BJ (cell line): ENCODE results near the gene HOXB8. TPM values are rescaled to one million over a fixed set of nuclear protein-coding genes. Genes with fewer than 3 reads are reported as not detected.

Experiments used
- CTCF ChIA-PET: fragments of 350-600 bp; formaldehyde crosslinking; extraction: SDS; loops from one replicate; lab custom pipeline; 2021; ENCODE audit warnings: antibody characterized with exemption, inconsistent platforms; lab: Yijun Ruan, JAX
- POLR2A ChIA-PET: fragments of 300-600 bp; sonication (Branson Sonifier 250); formaldehyde crosslinking; extraction: SDS; loops from one replicate; lab custom pipeline; 2021; ENCODE audit warnings: antibody characterized with exemption; lab: Charles Lee
- DNase-seq: peaks from one replicate; pipeline ENCODE4 v3.0.0-alpha.2; 2011; ENCODE audit warnings: low read depth
- H3K27me3 ChIP-seq: 2 replicates; pipeline ENCODE4 v1.6.0; 2011; ENCODE audit warnings: low read length; ENCODE audit not compliant: control insufficient read depth, insufficient read depth
- H3K36me3 ChIP-seq: 2 replicates; pipeline ENCODE4 v1.5.1; 2011; ENCODE audit warnings: low read length; ENCODE audit not compliant: control insufficient read depth, insufficient read depth
- H3K4me3 ChIP-seq: 2 replicates; pipeline ENCODE4 v1.5.1; 2011; ENCODE audit warnings: low read depth, mild to moderate bottlenecking, control low read depth, low read length
- polyA plus RNA-seq: library from polyadenylated mRNA; depleted of rRNA; stranded (reverse); fragments of >200 nt; gene quantifications from 2 replicates; pipeline ENCODE4 v1.2.3, GENCODE V29; 2011
- TF ChIP-seq, protein P1 (sequence below): IDR thresholded peaks from 2 replicates; pipeline ENCODE4 v1.5.1; 2011; ENCODE audit warnings: low read depth, mild to moderate bottlenecking, control low read depth, inconsistent platforms, low read length, moderate library complexity; ENCODE audit not compliant: insufficient read depth

The HOXB8 gene
- polyA plus RNA-seq, 1 experiment: not detected

- Histone ChIP-seq H3K36me3 (no peaks in the 10 kb centered on the region), H3K4me3 (no peak within 1 kb of the TSS), H3K27me3 (peaks cover 85% of the 10 kb centered on the region)
- ChIA-PET CTCF (interaction anchor here (0.7 to 3.6 kb wide), 25 partner anchors 8 to 439 kb away, joined by 3 to 29 read pairs (median 5); no protein-coding TSS in a partner anchor), POLR2A (no interaction called here)
- DNase-seq: no peak
- TF ChIP-seq, protein P1, sequence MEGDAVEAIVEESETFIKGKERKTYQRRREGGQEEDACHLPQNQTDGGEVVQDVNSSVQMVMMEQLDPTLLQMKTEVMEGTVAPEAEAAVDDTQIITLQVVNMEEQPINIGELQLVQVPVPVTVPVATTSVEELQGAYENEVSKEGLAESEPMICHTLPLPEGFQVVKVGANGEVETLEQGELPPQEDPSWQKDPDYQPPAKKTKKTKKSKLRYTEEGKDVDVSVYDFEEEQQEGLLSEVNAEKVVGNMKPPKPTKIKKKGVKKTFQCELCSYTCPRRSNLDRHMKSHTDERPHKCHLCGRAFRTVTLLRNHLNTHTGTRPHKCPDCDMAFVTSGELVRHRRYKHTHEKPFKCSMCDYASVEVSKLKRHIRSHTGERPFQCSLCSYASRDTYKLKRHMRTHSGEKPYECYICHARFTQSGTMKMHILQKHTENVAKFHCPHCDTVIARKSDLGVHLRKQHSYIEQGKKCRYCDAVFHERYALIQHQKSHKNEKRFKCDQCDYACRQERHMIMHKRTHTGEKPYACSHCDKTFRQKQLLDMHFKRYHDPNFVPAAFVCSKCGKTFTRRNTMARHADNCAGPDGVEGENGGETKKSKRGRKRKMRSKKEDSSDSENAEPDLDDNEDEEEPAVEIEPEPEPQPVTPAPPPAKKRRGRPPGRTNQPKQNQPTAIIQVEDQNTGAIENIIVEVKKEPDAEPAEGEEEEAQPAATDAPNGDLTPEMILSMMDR: no peak
Measured at GRCh38 chr17:48593126-48593829, 21.8 kb downstream of the HOXB8 start, which contains the start of gene HOXB5. HOXB5 (minus strand) TSS chr17:48593779; CDS start chr17:48593682, 97 bp downstream.

GRCh38 chr17:48592577-48592976 is 22.5 kb downstream of the HOXB8 start:
- no peak overlapping the region for H3K4me3 ChIP-seq
- H3K36me3 ChIP-seq: no peaks in the 10 kb centered on the region
- ChIA-PET POLR2A (interaction anchor here (0.6 kb wide), 1 partner anchor 1705 kb away, joined by 3 read pairs; no protein-coding TSS in a partner anchor), CTCF (interaction anchor here (0.8 to 3.6 kb wide), 23 partner anchors 9 to 438 kb away, joined by 3 to 29 read pairs (median 5); partner anchors contain the start of gene HOXB8)
- peaks cover 84% of the 10 kb centered on the region for H3K27me3 ChIP-seq
- DNase-seq: no peak
- TF ChIP-seq, protein P1: no peak

- CTCF ChIA-PET: interaction anchor here (1.0 to 3.6 kb wide), 13 partner anchors 15 to 438 kb away, joined by 3 to 29 read pairs (median 5); partner anchors contain the start of gene HOXB8
- no peak for DNase-seq
Measured at GRCh38 chr17:48592057-48592514, 23.0 kb downstream of the HOXB8 start.

DNA sequence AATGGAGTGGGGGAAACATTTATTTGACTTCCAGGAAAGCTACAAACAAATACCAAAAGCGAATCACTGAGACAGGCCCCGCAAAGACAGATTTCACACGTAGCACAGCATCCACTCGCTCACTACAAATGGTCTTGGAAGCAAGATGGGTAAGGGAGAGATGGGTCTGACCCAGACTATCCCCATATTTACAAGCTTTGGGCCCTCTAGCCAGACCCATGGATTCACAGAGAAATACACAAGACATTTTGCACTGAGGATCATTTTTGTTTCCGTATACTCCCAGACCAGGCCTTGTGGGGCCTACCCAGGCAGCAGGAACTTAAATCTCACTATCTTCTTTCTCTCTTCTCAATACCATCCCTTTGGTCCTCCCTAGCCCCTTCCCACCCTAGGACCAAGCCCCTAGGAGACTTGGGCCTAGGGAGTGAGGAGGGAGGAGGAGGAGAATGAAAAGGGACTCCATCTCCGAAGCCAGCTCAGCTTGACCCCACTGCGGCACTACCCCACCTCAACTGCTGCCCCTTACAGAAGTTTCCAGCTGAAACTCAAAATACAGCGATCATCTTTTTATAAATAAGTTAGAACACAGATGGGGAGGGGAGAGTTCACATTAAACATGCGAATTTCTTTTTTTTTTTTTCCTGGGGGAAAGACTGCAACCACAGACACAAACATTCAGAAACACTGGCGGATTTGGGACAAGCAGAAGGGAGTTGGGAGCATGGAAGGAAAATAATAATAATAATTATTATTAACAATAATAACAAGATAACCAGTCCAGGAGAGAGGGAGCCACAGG is 23.6 kb downstream of the HOXB8 start:
- TF ChIP-seq, protein P1: no peak
- Histone ChIP-seq H3K27me3 (peaks cover 84% of the 10 kb centered on the region), H3K4me3 (no peak overlapping the region), H3K36me3 (no peaks in the 10 kb centered on the region)
- ChIA-PET POLR2A (no interaction called here), CTCF (interaction anchor here (0.6 to 3.6 kb wide), 5 partner anchors 22 to 429 kb away, joined by 3 to 29 read pairs (median 4); partner anchors contain the start of gene HOXB8)
- no peak for DNase-seq

More at GRCh38 chr17:48592057-48592514, 23.0 kb downstream of the HOXB8 start:
- Histone ChIP-seq H3K4me3 (no peak overlapping the region), H3K36me3 (no peaks in the 10 kb centered on the region), H3K27me3 (peaks cover 84% of the 10 kb centered on the region)
- POLR2A ChIA-PET: interaction anchor here (0.6 kb wide), 1 partner anchor 1706 kb away, joined by 3 read pairs; no protein-coding TSS in a partner anchor
- TF ChIP-seq, protein P1: no peak
